Lower lobe of right lung (tissue), 2 donors: ENCODE results near the gene VWA7. TPM values are rescaled to one million over a fixed set of nuclear protein-coding genes. Genes with fewer than 3 reads are reported as not detected.

Source experiments
- ATAC-seq, 2 donors: fragments of 200-7000 bp; cut with Tn5 transposase; one replicate each; pipeline ENCODE4 v1.9.1; 2020 to 2022; ENCODE audit warnings: mild to moderate bottlenecking in 2 of 2, moderate library complexity in 2 of 2
- DNase-seq: peaks from one replicate; pipeline ENCODE4 v3.0.0-alpha.2; 2020
- H3K27ac ChIP-seq: fragments of 200-600 bp; one replicate; pipeline ENCODE4 v1.8.0; 2022
- H3K27me3 ChIP-seq: fragments of 200-600 bp; one replicate; pipeline ENCODE4 v1.8.0; 2022; ENCODE audit warnings: low read depth
- H3K36me3 ChIP-seq: fragments of 200-600 bp; one replicate; pipeline ENCODE4 v1.8.0; 2022; ENCODE audit warnings: mild to moderate bottlenecking
- H3K4me1 ChIP-seq: fragments of 200-600 bp; one replicate; pipeline ENCODE4 v1.8.0; 2022
- H3K4me3 ChIP-seq: fragments of 200-600 bp; one replicate; pipeline ENCODE4 v1.8.0; 2022; ENCODE audit warnings: mild to moderate bottlenecking
- H3K9me3 ChIP-seq: fragments of 200-600 bp; one replicate; pipeline ENCODE4 v1.8.0; 2022
- CTCF ChIP-seq: fragments of 200-600 bp; IDR thresholded peaks from one replicate; pipeline ENCODE4 v1.8.0; 2022; ENCODE audit warnings: antibody characterized with exemption, mild to moderate bottlenecking
- intact Hi-C: fragments of 100-400 bp; cut with DNase I; formaldehyde crosslinking; loops from one replicate; pipeline ENCODE4 v1.11.0; 2022
- total RNA-seq: library from RNA; stranded (reverse); fragmentation: NEBNext Ultra II Directional; extraction: Animal tissue kit (Norgen Biotek cat#: 25700); gene quantifications from one replicate; pipeline ENCODE4 v1.2.1, GENCODE V29; 2021
- donor health status: DM: no; HTN: yes; CAD: no; lungs with severe emphysema.

Gene VWA7
- total RNA-seq, 1 donor from 2014 or later, result 4.2 TPM

GRCh38 chr6:31752739-31753319, 24.3 kb downstream of the VWA7 start:
- no peak for TF ChIP-seq CTCF

GRCh38 chr6:31750411-31751022, 26.6 kb downstream of the VWA7 start:
- DNase-seq (no peak), ATAC-seq (no peak)
- no peaks in the 10 kb centered on the region for H3K27me3 ChIP-seq
- no peak overlapping the region for H3K4me3 ChIP-seq
- intact Hi-C loops, result no loop called here
- no peaks in the 10 kb centered on the region for H3K9me3 ChIP-seq
- H3K4me1 ChIP-seq, result no peaks in the 10 kb centered on the region
- no peaks in the 10 kb centered on the region for H3K36me3 ChIP-seq
- H3K27ac ChIP-seq, result no peak overlapping the region
- TF ChIP-seq CTCF, result no peak

More at GRCh38 chr6:31752739-31753319, 24.3 kb downstream of the VWA7 start:
- Histone ChIP-seq H3K9me3 (no peaks in the 10 kb centered on the region), H3K27ac (no peak overlapping the region), H3K27me3 (no peaks in the 10 kb centered on the region), H3K4me3 (no peak overlapping the region), H3K36me3 (no peaks in the 10 kb centered on the region), H3K4me1 (no peaks in the 10 kb centered on the region)
- intact Hi-C loops, result no loop called here
- DNase-seq (no peak), ATAC-seq (no peak)

- no peak for DNase-seq
- Histone ChIP-seq H3K27ac (no peak overlapping the region), H3K4me3 (no peak overlapping the region), H3K36me3 (no peaks in the 10 kb centered on the region), H3K4me1 (no peaks in the 10 kb centered on the region), H3K9me3 (no peaks in the 10 kb centered on the region), H3K27me3 (no peaks in the 10 kb centered on the region)
- ATAC-seq, result no peak
- TF ChIP-seq CTCF, result no peak
- intact Hi-C loops, result no loop called here
Observed at GRCh38 chr6:31749301-31750036, 27.7 kb downstream of the VWA7 start.

GRCh38 chr6:31744422-31744821, 32.7 kb downstream of the VWA7 start:
- Histone ChIP-seq H3K36me3 (peaks cover 4% of the 10 kb centered on the region), H3K27me3 (no peaks in the 10 kb centered on the region), H3K4me1 (peaks cover 10% of the 10 kb centered on the region), H3K9me3 (no peaks in the 10 kb centered on the region), H3K4me3 (no peak overlapping the region), H3K27ac (no peak overlapping the region)
- no peak for DNase-seq
- intact Hi-C loops, result no loop called here
- no peak for TF ChIP-seq CTCF
- no peak for ATAC-seq

GRCh38 chr6:31742894-31743293, 34.2 kb downstream of the VWA7 start:
- H3K27ac ChIP-seq, result no peak overlapping the region
- no peak for TF ChIP-seq CTCF
- DNase-seq (no peak), ATAC-seq (no peak)
- H3K9me3 ChIP-seq, result no peaks in the 10 kb centered on the region
- peaks cover 4% of the 10 kb centered on the region for H3K36me3 ChIP-seq
- no peaks in the 10 kb centered on the region for H3K27me3 ChIP-seq
- peaks cover 25% of the 10 kb centered on the region for H3K4me1 ChIP-seq
- intact Hi-C loops, result no loop called here
- H3K4me3 ChIP-seq, result no peak overlapping the region
